OCI-LY7 (cell line): ENCODE measurements around the gene MMRN1. TPM values are rescaled to one million over a fixed set of nuclear protein-coding genes. Genes with fewer than 3 reads are reported as not detected.
A peak's percentile ranks its signal among the peaks of the same experiment; 100 is the strongest.
"Not testable (repeated sequence)": the region's sequence is repeated elsewhere in the genome, so short reads cannot be mapped to it uniquely, and the experiment has no call there.

Experiments
- BruUV-seq: library from RNA; stranded (reverse); fragments of 400-500 nt; replicated peaks from 2 replicates; lab custom pipeline; 2021; lab: Mats Ljungman, UMichigan
- CTCF ChIA-PET: fragments of 300-600 bp; sonication (Branson Sonifier 250); formaldehyde crosslinking; loops from one replicate; lab custom pipeline; 2022; ENCODE audit warnings: antibody characterized with exemption; ENCODE audit not compliant: unreplicated experiment; lab: Charles Lee
- POLR2A ChIA-PET: fragments of 300-600 bp; sonication (Branson Sonifier 250); formaldehyde crosslinking; loops from one replicate; lab custom pipeline; 2022; ENCODE audit warnings: antibody characterized with exemption; lab: Charles Lee
- DNase-seq: peaks from one replicate; pipeline ENCODE4 v3.0.0-alpha.2; 2015; ENCODE audit warnings: low spot score
- H2AFZ ChIP-seq: fragments of 200-600 bp; sonication (generic), shearing (Covaris generic); 2 replicates; pipeline ENCODE4 v1.6.1; 2014; ENCODE audit warnings: mild to moderate bottlenecking, antibody characterized with exemption, low read length, moderate library complexity
- H3K27ac ChIP-seq: fragments of 200-600 bp; sonication (generic); 2 replicates; pipeline ENCODE4 v1.5.1; 2014; ENCODE audit warnings: mixed run types, low read depth, mild to moderate bottlenecking, moderate library complexity, low read length, inconsistent platforms; ENCODE audit not compliant: poor library complexity, severe bottlenecking
- H3K36me3 ChIP-seq: fragments of 200-600 bp; sonication (generic); 2 replicates; pipeline ENCODE4 v1.6.1; 2014; ENCODE audit warnings: mild to moderate bottlenecking, antibody characterized with exemption, low read length, moderate library complexity, mixed read lengths; ENCODE audit not compliant: insufficient read depth
- H3K4me1 ChIP-seq: fragments of 200-600 bp; sonication (generic); 2 replicates; pipeline ENCODE4 v1.5.1; 2014; ENCODE audit warnings: mild to moderate bottlenecking, low read length; ENCODE audit not compliant: insufficient read depth, poor library complexity, severe bottlenecking
- H3K4me2 ChIP-seq: fragments of 200-600 bp; sonication (generic); 2 replicates; pipeline ENCODE4 v1.6.1; 2014; ENCODE audit warnings: mild to moderate bottlenecking, low read length
- H3K4me3 ChIP-seq: fragments of 200-600 bp; sonication (generic); 2 replicates; pipeline ENCODE4 v1.5.1; 2014; ENCODE audit warnings: mild to moderate bottlenecking, low read depth, low read length; ENCODE audit not compliant: poor library complexity, severe bottlenecking
- H3K79me2 ChIP-seq: fragments of 200-600 bp; sonication (generic); 2 replicates; pipeline ENCODE4 v1.6.1; 2016; ENCODE audit warnings: low read depth, mild to moderate bottlenecking, low read length, moderate library complexity, mixed read lengths; ENCODE audit not compliant: insufficient read depth
- H3K9me2 ChIP-seq: fragments of 200-600 bp; sonication (generic); 2 replicates; pipeline ENCODE4 v1.6.1; 2016; ENCODE audit warnings: mild to moderate bottlenecking, low read length, mixed read lengths; ENCODE audit not compliant: insufficient read depth
- H3K9me3 ChIP-seq: fragments of 200-600 bp; sonication (generic); 2 replicates; pipeline ENCODE4 v1.6.1; 2014; ENCODE audit warnings: mild to moderate bottlenecking, mixed run types, low read length, mixed read lengths
- H4K20me1 ChIP-seq: fragments of 200-600 bp; sonication (generic); 2 replicates; pipeline ENCODE4 v1.6.1; 2014; ENCODE audit warnings: mild to moderate bottlenecking, antibody characterized with exemption, low read length, moderate library complexity, mixed read lengths; ENCODE audit not compliant: insufficient read depth
- EZH2phosphoT487 ChIP-seq: fragments of 200-600 bp; sonication (generic); IDR thresholded peaks from 2 replicates; pipeline ENCODE4 v1.6.1; 2018; ENCODE audit warnings: low read depth, borderline replicate concordance, mild to moderate bottlenecking, mixed run types, antibody characterized with exemption, low read length, moderate library complexity, mixed read lengths
- intact Hi-C: fragments of 100-400 bp; cut with micrococcal nuclease; formaldehyde crosslinking; loops from one replicate; pipeline ENCODE4 v1.10.0; 2022; ENCODE audit not compliant: unreplicated experiment
- total RNA-seq, 2 experiments: library from RNA; depleted of rRNA in 1 of 2; stranded (reverse); fragments of >200 nt in 1 of 2; shearing (Covaris generic) in 1 of 2; gene quantifications; 2 replicates each; pipeline ENCODE4 v1.2.3, GENCODE V29; 2014 to 2022
- TF ChIP-seq, protein P1 (sequence below): fragments of 200-600 bp; sonication (generic); conservative IDR thresholded peaks from 2 replicates; pipeline ENCODE4 v1.5.1; 2014; ENCODE audit warnings: mild to moderate bottlenecking, antibody characterized with exemption, low read length, moderate library complexity, mixed read lengths

Gene MMRN1
- total RNA-seq, 2 experiments from 2014 or later: 0.13 TPM; not detected in 1

- POLR2A ChIA-PET: interaction anchor here (1.1 kb wide), 1 partner anchor 20 kb away, joined by 3 read pairs; no protein-coding TSS in a partner anchor
- Histone ChIP-seq H3K4me1 (peaks cover 21% of the 10 kb centered on the region), H3K9me2 (no peaks in the 10 kb centered on the region), H3K4me2 (no peak overlapping the region), H2AFZ (no peak overlapping the region; the same call in 1 of the 2 replicates), H3K4me3 (no peak overlapping the region), H3K36me3 (no peaks in the 10 kb centered on the region), H4K20me1 (no peaks in the 10 kb centered on the region), H3K9me3 (no peaks in the 10 kb centered on the region), H3K27ac (no peak overlapping the region), H3K79me2 (no peaks in the 10 kb centered on the region)
- TF ChIP-seq, protein P1, sequence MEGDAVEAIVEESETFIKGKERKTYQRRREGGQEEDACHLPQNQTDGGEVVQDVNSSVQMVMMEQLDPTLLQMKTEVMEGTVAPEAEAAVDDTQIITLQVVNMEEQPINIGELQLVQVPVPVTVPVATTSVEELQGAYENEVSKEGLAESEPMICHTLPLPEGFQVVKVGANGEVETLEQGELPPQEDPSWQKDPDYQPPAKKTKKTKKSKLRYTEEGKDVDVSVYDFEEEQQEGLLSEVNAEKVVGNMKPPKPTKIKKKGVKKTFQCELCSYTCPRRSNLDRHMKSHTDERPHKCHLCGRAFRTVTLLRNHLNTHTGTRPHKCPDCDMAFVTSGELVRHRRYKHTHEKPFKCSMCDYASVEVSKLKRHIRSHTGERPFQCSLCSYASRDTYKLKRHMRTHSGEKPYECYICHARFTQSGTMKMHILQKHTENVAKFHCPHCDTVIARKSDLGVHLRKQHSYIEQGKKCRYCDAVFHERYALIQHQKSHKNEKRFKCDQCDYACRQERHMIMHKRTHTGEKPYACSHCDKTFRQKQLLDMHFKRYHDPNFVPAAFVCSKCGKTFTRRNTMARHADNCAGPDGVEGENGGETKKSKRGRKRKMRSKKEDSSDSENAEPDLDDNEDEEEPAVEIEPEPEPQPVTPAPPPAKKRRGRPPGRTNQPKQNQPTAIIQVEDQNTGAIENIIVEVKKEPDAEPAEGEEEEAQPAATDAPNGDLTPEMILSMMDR: no peak
- no peak for TF ChIP-seq EZH2phosphoT487
- DNase-seq: no peak
- intact Hi-C loops: loop anchor here (5.0 kb wide), 1 partner anchor 742 kb away; no protein-coding TSS in a partner anchor
- CTCF ChIA-PET: no interaction called here
- BruUV-seq: no TSS peak
Observed at GRCh38 chr4:89899152-89899551, 4.5 kb downstream of the MMRN1 start.

DNA sequence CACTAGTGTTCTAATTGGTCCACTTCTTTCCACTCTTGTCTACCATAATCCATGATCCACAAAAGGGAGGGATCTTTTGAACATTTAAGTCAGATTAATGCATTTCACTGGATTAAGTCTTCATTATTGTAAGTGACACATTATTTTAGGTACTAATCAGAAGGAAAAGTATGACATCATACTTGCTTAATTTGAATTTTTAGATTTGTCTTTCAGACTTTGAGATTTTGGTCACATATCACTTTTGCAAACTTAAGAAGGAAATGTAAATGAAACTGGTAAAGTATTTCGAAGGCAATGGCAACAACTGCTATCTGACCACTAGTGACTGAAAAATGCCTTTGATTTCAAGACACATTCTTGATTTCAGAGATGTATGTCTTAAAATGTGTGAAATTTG, 5.2 kb downstream of the MMRN1 start:
- Histone ChIP-seq H3K4me3 (no peak overlapping the region), H3K36me3 (no peaks in the 10 kb centered on the region), H3K4me1 (peaks cover 15% of the 10 kb centered on the region), H4K20me1 (no peaks in the 10 kb centered on the region), H3K79me2 (no peaks in the 10 kb centered on the region), H3K4me2 (no peak overlapping the region), H3K9me3 (no peaks in the 10 kb centered on the region), H3K9me2 (no peaks in the 10 kb centered on the region), H2AFZ (no peak overlapping the region), H3K27ac (no peak overlapping the region)
- no peak for DNase-seq
- intact Hi-C loops: loop anchor here (2.0 to 5.0 kb wide), 4 partner anchors 303 to 743 kb away; no protein-coding TSS in a partner anchor
- ChIA-PET CTCF (no interaction called here), POLR2A (interaction anchor here (1.1 kb wide), 1 partner anchor 21 kb away, joined by 3 read pairs; no protein-coding TSS in a partner anchor)
- TF ChIP-seq, protein P1: no peak
- TF ChIP-seq EZH2phosphoT487: no peak
- no TSS peak for BruUV-seq

DNA sequence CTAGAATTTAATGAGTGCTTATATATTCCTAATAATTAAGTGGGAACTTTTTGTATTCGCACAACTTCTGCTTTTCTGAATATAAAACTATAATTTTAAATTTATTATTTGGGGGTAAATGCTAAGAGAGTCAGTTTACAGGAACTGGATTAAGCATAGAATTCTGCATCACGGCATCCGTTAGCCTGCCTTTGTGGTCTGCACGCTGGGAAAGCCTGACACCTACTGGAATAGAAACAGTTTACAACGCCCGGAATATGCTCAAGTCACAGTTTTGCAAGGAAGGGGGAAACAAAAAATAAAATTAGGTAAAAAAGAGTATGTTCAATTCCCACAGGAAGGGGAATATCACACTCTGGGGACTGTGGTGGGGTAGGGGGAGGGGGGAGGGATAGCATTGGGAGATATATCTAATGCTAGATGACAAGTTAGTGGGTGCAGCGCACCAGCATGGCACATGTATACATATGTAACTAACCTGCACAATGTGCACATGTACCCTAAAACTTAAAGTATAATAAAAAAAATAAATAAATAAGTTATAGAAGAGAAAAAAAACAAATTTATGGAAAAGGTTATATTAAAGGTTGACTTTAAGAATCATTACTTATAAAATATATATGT, 7.3 kb downstream of the MMRN1 start:
- H3K79me2 ChIP-seq, CTCF ChIA-PET, H2AFZ ChIP-seq: not testable (repeated sequence)

More for the DNA sequence above, 7.3 kb downstream of the MMRN1 start:
- peak; percentile 47 for DNase-seq
- H3K9me3 ChIP-seq, H3K4me1 ChIP-seq, H3K4me3 ChIP-seq, POLR2A ChIA-PET, H4K20me1 ChIP-seq, H3K36me3 ChIP-seq, H3K4me2 ChIP-seq, BruUV-seq, H3K9me2 ChIP-seq, H3K27ac ChIP-seq: not testable (repeated sequence)
- TF ChIP-seq, protein P1: peak; percentile 78
- intact Hi-C loops: loop anchor here (2.0 to 5.0 kb wide), 3 partner anchors 305 to 675 kb away; no protein-coding TSS in a partner anchor
